HUES48 (cell line): Measurements from ENCODE around the gene SPAG9.
"Not testable (repeated sequence)": the region's sequence is repeated elsewhere in the genome, so short reads cannot be mapped to it uniquely, and the experiment has no call there.

Source experiments
- H3K27ac ChIP-seq: one replicate; pipeline ENCODE4 v1.7.0; 2013; ENCODE audit warnings: low read depth, low read length, inconsistent platforms
- H3K27me3 ChIP-seq: 2 replicates; pipeline ENCODE4 v1.6.1; 2013; ENCODE audit warnings: mild to moderate bottlenecking, low read length; ENCODE audit not compliant: control insufficient read depth, insufficient read depth
- H3K36me3 ChIP-seq: 2 replicates; pipeline ENCODE4 v1.6.1; 2013; ENCODE audit warnings: low read length; ENCODE audit not compliant: control insufficient read depth, insufficient read depth
- H3K4me1 ChIP-seq: 2 replicates; pipeline ENCODE4 v1.6.1; 2013; ENCODE audit warnings: mild to moderate bottlenecking, low read length; ENCODE audit not compliant: control insufficient read depth, insufficient read depth
- H3K4me3 ChIP-seq: 2 replicates; pipeline ENCODE4 v1.5.1; 2013; ENCODE audit warnings: mild to moderate bottlenecking, low read depth, low read length
- H3K9ac ChIP-seq: 2 replicates; pipeline ENCODE4 v1.6.1; 2013; ENCODE audit warnings: mild to moderate bottlenecking, low read depth, low read length, moderate library complexity
- H3K9me3 ChIP-seq: 2 replicates; pipeline ENCODE4 v1.6.1; 2013; ENCODE audit warnings: low read length; ENCODE audit not compliant: control insufficient read depth, insufficient read depth

Gene SPAG9

GRCh38 chr17:51128076-51128475 is 7.4 kb upstream of the SPAG9 start:
- Histone ChIP-seq H3K9me3 (no peaks in the 10 kb centered on the region), H3K27me3 (no peaks in the 10 kb centered on the region), H3K36me3 (no peaks in the 10 kb centered on the region), H3K9ac (no peak overlapping the region), H3K27ac (no peak overlapping the region), H3K4me1 (no peaks in the 10 kb centered on the region), H3K4me3 (no peak overlapping the region)

- Histone ChIP-seq H3K4me1 (peaks cover 7% of the 10 kb centered on the region), H3K27ac (no peak overlapping the region), H3K27me3 (no peaks in the 10 kb centered on the region), H3K4me3 (no peak overlapping the region), H3K9me3 (no peaks in the 10 kb centered on the region), H3K9ac (no peak overlapping the region), H3K36me3 (no peaks in the 10 kb centered on the region)
Observed at GRCh38 chr17:51124640-51125503, 4.2 kb upstream of the SPAG9 start.

- Histone ChIP-seq H3K27ac (peak overlapping the region; percentile 99), H3K9ac (peak overlapping the region; percentile 86)
Observed at GRCh38 chr17:51122473-51123115, 1.9 kb upstream of the SPAG9 start.

GRCh38 chr17:51121620-51122472 is 1.2 kb upstream of the SPAG9 start:
- H3K9me3 ChIP-seq = no peaks in the 10 kb centered on the region
- peak overlapping the region; percentile 86 for H3K9ac ChIP-seq
- peak overlapping the region; percentile 92 for H3K4me3 ChIP-seq
- H3K27ac ChIP-seq = peak overlapping the region; percentile 99
- H3K36me3 ChIP-seq = no peaks in the 10 kb centered on the region
- H3K4me1 ChIP-seq = peaks cover 13% of the 10 kb centered on the region
- H3K27me3 ChIP-seq = no peaks in the 10 kb centered on the region

More at GRCh38 chr17:51122473-51123115, 1.9 kb upstream of the SPAG9 start:
- H3K4me3 ChIP-seq = peak overlapping the region; percentile 92
- not testable (repeated sequence) for H3K36me3 ChIP-seq, H3K27me3 ChIP-seq, H3K9me3 ChIP-seq
- H3K4me1 ChIP-seq = peaks cover 13% of the 10 kb centered on the region

GRCh38 chr17:51120357-51120738 is 320 bp downstream of the SPAG9 start:
- H3K9ac ChIP-seq = peak overlapping the region; percentile 79
- no peaks in the 10 kb centered on the region for H3K9me3 ChIP-seq
- peak overlapping the region; percentile 90 for H3K27ac ChIP-seq
- H3K4me3 ChIP-seq = peak overlapping the region; percentile 100
- peaks cover 13% of the 10 kb centered on the region for H3K4me1 ChIP-seq
- no peaks in the 10 kb centered on the region for H3K27me3 ChIP-seq
- no peaks in the 10 kb centered on the region for H3K36me3 ChIP-seq

DNA sequence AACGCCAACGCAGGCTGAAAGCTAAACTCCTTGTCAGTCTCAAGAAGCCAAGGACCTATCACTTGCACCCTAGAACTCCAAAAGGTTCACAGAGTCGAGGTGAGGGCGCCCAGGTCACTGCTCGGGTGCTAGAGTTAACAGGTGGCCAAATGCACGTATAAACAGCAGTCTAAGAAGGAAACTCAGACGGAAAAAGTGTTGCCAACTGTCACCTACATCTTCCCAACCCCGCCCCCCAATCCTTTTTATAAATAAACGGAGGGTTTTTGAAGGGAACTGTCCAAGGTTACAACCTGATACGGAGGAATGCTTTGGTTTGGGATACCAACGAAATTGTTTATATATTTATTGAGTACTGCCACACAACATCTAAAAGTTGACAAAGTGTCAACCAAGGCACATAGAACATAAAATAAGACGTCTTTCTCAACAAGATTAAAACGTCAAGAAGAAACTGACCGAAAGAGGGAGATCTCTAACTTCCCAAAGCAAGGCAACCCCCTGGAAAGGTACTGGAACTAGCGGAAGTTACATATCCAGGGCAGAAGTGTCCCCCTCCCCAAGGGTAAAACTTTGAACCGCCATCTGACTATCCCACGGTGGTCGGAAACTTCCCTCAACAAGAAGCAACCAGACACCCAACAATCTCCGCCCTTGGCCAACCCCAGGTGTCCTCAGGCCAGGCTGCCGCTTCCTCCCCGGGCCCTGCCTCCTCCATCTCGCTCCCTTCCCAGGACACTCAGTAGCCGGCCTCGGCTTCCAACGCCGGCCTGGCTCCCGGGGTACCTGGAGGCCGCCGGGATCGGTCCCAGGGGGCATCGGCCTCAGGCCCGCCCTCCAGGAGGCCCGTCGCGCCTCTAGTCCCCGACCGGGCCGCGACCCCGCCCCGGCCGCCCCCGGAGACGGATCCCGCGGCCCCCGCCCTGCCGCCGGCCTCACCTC is 982 bp downstream of the SPAG9 start:
- Histone ChIP-seq H3K9me3 (no peaks in the 10 kb centered on the region), H3K4me3 (peak overlapping the region; percentile 100), H3K27ac (peak overlapping the region; percentile 90), H3K36me3 (no peaks in the 10 kb centered on the region), H3K27me3 (no peaks in the 10 kb centered on the region), H3K4me1 (peaks cover 13% of the 10 kb centered on the region), H3K9ac (peak overlapping the region; percentile 79)

DNA sequence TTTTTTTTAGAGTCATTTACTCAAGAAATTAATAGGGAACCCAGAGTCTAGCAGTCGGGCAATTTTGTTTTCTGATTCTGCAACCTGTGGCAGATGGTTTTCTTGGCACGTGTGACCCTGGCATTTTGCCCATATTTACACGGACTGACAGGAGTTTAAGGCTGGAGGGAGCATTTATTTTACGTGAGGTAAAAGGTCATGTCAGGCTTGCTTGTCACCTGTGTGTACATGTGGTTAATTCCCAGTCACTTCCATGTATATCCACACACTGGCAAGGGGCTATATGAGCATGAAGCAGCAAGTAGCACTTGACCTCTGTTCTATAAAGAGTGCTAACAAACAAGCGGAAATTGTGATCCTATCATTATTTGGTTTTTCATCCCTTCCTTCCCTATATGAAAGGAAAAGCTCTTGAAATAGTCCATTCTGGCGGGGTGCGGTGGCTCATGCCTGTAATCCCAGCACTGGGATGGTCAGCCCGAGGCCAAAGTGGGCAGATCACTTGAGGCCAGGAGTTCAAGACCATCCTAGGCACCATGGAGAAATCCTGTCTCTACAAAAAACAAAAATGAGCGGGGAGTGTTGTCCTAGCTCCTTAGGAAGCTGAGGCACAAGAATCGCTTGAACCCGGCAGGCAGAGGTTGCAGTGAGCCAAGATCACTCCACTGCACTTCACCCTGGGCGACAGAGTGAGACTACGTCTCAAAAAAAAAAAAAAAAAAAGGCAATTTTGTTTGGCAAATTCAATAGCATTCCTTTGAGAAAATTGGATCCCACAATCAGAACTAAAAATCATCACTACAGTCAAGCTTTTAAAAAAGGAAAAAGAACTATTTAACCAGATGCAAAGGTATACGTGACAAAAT is 2.1 kb downstream of the SPAG9 start:
- Histone ChIP-seq H3K27me3 (no peaks in the 10 kb centered on the region), H3K4me1 (peaks cover 13% of the 10 kb centered on the region), H3K27ac (no peak overlapping the region), H3K9me3 (no peaks in the 10 kb centered on the region), H3K36me3 (no peaks in the 10 kb centered on the region), H3K9ac (no peak overlapping the region), H3K4me3 (peak overlapping the region; percentile 100; the same call in 1 of the 2 replicates)

- Histone ChIP-seq H3K36me3 (no peaks in the 10 kb centered on the region; the same call in 1 of the 2 replicates), H3K9me3 (no peaks in the 10 kb centered on the region), H3K4me3 (no peak overlapping the region), H3K9ac (no peak overlapping the region), H3K4me1 (peaks cover 6% of the 10 kb centered on the region), H3K27me3 (no peaks in the 10 kb centered on the region), H3K27ac (no peak overlapping the region)
Observed at GRCh38 chr17:51115179-51115578, 5.5 kb downstream of the SPAG9 start.

- not testable (repeated sequence) for H3K9ac ChIP-seq, H3K4me1 ChIP-seq, H3K36me3 ChIP-seq, H3K4me3 ChIP-seq, H3K27ac ChIP-seq, H3K27me3 ChIP-seq, H3K9me3 ChIP-seq
Observed at GRCh38 chr17:51112303-51113222, 8.1 kb downstream of the SPAG9 start.
